Left lung (tissue), 10 donors: ENCODE data around the gene C19orf12. TPM values are rescaled to one million over a fixed set of nuclear protein-coding genes. Genes with fewer than 3 reads are reported as not detected.

Experiments used
- ATAC-seq: fragments of 200-7000 bp; cut with Tn5 transposase; one replicate; pipeline ENCODE4 v1.9.1; 2020; ENCODE audit warnings: moderate library complexity
- DNase-seq, 4 donors: peaks; one replicate each; pipeline ENCODE4 v3.0.0-alpha.2; 2013 to 2020
- H3K27ac ChIP-seq, 2 donors: fragments of 200-600 bp; sonication (generic) in 1 of 2; one replicate each; pipeline versions ENCODE4 v1.5.0 to v1.8.0; 2020 to 2021
- H3K27me3 ChIP-seq, 2 donors: fragments of 200-600 bp; sonication (generic) in 1 of 2; one replicate each; pipeline versions ENCODE4 v1.5.0 to v1.8.0; 2020 to 2021
- H3K36me3 ChIP-seq, 2 donors: fragments of 200-600 bp; sonication (generic) in 1 of 2; one replicate each; pipeline versions ENCODE4 v1.5.0 to v1.8.0; 2020 to 2021
- H3K4me1 ChIP-seq, 2 donors: fragments of 200-600 bp; one replicate each; pipeline ENCODE4 v1.8.0; 2021
- H3K4me3 ChIP-seq, 2 donors: fragments of 200-600 bp; sonication (generic) in 1 of 2; one replicate each; pipeline versions ENCODE4 v1.5.0 to v1.8.0; 2020 to 2021; ENCODE audit warnings: mild to moderate bottlenecking in 1 of 2
- H3K9me3 ChIP-seq, 2 donors: fragments of 200-600 bp; sonication (generic) in 1 of 2; one replicate each; pipeline versions ENCODE4 v1.5.0 to v1.8.0; 2020 to 2021
- CTCF ChIP-seq, 2 donors: fragments of 200-600 bp; sonication (generic) in 1 of 2; IDR thresholded peaks; one replicate each; pipeline versions ENCODE4 v1.5.0 to v1.8.0; 2021; ENCODE audit warnings: antibody characterized with exemption in 2 of 2
- intact Hi-C, 2 donors: fragments of 100-400 bp; cut with DNase I; formaldehyde crosslinking; loops; one replicate each; pipeline versions ENCODE4 v1.11.2 to v1.14.2; 2022
- polyA plus RNA-seq, 6 donors: library from polyadenylated mRNA; unstranded; fragments of 120-200 nt; gene quantifications; one replicate each; pipeline ENCODE4 v1.2.1, GENCODE V29; 2013; ENCODE audit not compliant: insufficient read length in 6 of 6
- total RNA-seq, 2 donors: library from RNA; stranded (reverse); fragmentation: NEBNext Ultra II Directional; extraction: Animal tissue kit (Norgen Biotek cat#: 25700); gene quantifications; one replicate each; pipeline ENCODE4 v1.2.1, GENCODE V29; 2021
- donor health status: DM: no; HTN: yes; CAD: no.
- donor health status: DM: no; HTN: no; CAD: no.

C19orf12 gene
- total and polyA plus RNA-seq, 8 donors: 18.6 to 25.6 (median 21.7) TPM

GRCh38 chr19:29675650-29676186, 39.3 kb downstream of the C19orf12 start:
- no peaks in the 10 kb centered on the region for H3K27me3 ChIP-seq
- intact Hi-C loops: no loop called here
- peaks cover 0 to 37% of the 10 kb centered on the region in 2 donors for H3K36me3 ChIP-seq
- H3K4me3 ChIP-seq: no peak overlapping the region
- H3K27ac ChIP-seq: peak overlapping the region in 1 of 2 donors; percentile 13
- ATAC-seq: no peak
- H3K4me1 ChIP-seq: peaks cover 26 to 80% of the 10 kb centered on the region in 2 donors
- H3K9me3 ChIP-seq: no peaks in the 10 kb centered on the region
- DNase-seq: peak in 1 of 4 donors; percentile 51
- no peak for TF ChIP-seq CTCF (IDR thresholded peaks at IDR 0.05)

DNA sequence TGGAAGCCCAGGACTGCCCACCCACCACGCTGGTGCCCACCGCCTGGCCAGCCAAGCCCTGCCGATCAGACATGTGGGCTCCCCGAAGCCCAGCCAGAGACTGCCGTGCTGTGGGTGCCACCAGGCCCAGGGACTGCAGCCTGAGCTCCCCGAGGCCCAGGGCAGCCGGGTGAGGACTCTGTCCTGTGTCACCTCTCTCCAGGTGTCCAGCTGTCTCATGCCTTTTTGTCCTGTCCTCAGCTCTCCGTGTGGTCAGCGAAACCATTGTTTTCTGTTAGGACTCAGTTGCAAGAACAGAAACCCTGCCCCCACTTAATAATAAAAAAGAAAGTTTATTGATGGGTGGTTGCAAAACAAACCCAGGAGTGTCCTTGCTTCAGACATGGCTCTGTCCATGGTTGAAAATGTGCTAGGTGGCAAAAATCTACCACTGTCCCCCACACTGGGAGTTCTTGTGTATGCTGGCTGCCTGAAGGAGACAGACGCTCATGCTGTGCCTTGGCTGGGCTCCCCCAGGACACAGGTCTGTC, 39.9 kb downstream of the C19orf12 start:
- ATAC-seq (no peak), DNase-seq (no peak)
- Histone ChIP-seq H3K27ac (peak overlapping the region in 1 of 2 donors; percentile 13), H3K4me3 (no peak overlapping the region), H3K36me3 (peaks cover 0 to 37% of the 10 kb centered on the region in 2 donors), H3K4me1 (peaks cover 25 to 80% of the 10 kb centered on the region in 2 donors), H3K9me3 (no peaks in the 10 kb centered on the region), H3K27me3 (no peaks in the 10 kb centered on the region)
- intact Hi-C loops: no loop called here
- no peak for TF ChIP-seq CTCF (IDR thresholded peaks at IDR 0.05)

DNA sequence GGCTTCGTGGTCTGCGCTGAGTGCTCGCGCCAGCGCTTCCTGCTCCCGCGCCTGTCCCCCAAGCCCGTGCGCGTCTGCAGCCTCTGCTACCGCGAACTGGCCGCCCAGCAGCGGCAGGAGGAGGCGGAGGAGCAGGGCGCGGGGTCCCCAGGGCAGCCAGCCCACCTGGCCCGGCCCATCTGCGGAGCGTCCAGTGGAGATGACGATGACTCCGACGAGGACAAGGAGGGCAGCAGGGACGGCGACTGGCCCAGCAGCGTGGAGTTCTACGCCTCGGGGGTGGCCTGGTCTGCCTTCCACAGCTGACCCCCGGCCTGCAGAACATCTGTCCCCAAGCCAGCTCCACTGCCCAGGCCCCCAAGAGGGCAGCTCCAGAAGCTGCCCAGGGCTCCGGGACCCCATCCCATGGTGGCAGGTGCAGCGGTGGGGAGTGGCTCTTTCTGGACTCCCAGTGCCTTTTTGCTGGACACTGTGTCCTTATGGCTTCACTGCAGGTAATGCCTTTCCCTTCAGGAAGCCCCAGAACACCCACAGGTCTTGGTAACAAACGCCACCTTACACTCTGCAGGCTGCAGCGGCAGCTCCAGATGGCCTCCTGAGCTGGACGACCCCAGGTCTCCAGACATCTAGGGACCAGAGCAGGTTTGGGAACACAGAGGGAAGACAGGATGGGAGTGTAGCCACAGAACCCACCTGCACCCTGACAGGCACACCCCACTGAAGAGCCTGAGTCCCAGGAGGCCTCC, 40.5 kb downstream of the C19orf12 start:
- H3K4me3 ChIP-seq: no peak overlapping the region
- no peaks in the 10 kb centered on the region for H3K27me3 ChIP-seq
- DNase-seq: no peak
- no peak for ATAC-seq
- no peaks in the 10 kb centered on the region for H3K9me3 ChIP-seq
- intact Hi-C loops: no loop called here
- peaks cover 25 to 78% of the 10 kb centered on the region in 2 donors for H3K4me1 ChIP-seq
- peaks cover 0 to 37% of the 10 kb centered on the region in 2 donors for H3K36me3 ChIP-seq
- H3K27ac ChIP-seq: no peak overlapping the region
- no peak for TF ChIP-seq CTCF (IDR thresholded peaks at IDR 0.05)

DNA sequence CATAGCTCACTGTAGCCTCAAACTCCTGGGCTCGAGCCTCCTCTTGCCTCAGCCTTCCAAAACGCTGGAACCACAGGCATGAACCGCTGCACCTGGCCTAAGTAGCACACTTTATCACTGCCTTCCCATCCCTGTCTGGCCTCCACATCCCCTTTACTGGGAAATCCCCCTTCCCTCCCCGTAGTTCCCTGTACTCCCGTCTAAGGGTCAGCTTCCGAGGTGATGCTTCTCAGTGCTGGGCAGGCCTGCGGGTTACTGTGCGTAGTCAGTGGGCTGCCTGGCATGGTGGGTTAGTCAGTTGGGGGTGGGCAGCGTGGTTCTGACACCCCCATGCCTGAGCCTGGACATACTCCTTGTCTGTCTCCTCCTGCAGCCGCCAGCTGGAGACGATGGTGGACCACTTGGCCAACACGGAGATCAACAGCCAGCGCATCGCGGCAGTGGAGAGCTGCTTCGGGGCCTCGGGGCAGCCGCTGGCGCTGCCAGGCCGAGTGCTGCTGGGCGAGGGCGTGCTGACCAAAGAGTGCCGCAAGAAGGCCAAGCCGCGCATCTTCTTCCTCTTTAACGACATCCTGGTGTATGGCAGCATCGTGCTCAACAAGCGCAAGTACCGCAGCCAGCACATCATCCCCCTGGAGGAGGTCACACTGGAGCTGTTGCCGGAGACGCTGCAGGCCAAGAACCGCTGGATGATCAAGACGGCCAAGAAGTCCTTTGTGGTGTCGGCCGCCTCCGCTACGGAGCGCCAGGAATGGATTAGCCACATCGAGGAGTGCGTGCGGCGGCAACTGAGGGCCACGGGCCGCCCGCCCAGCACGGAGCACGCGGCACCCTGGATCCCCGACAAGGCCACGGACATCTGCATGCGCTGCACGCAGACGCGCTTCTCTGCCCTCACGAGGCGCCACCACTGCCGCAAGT, 41.4 kb downstream of the C19orf12 start:
- Histone ChIP-seq H3K27ac (no peak overlapping the region), H3K4me1 (peaks cover 20 to 79% of the 10 kb centered on the region in 2 donors), H3K27me3 (no peaks in the 10 kb centered on the region), H3K9me3 (no peaks in the 10 kb centered on the region), H3K36me3 (peaks cover 0 to 37% of the 10 kb centered on the region in 2 donors), H3K4me3 (no peak overlapping the region)
- intact Hi-C loops: no loop called here
- ATAC-seq (no peak), DNase-seq (peak in 1 of 4 donors; percentile 72)
- TF ChIP-seq CTCF (IDR thresholded peaks at IDR 0.05): no peak
